Neural cell (in vitro differentiated cells): ENCODE results near the gene LRRC73. TPM values are rescaled to one million over a fixed set of nuclear protein-coding genes. Genes with fewer than 3 reads are reported as not detected.

Source experiments
- H2AFZ ChIP-seq: fragments of 200-600, 300-800 bp; sonication (generic), shearing (Covaris generic); 2 replicates; pipeline ENCODE4 v1.6.0; 2014; ENCODE audit warnings: low read depth, mild to moderate bottlenecking, antibody characterized with exemption, low read length, moderate library complexity
- H3F3A ChIP-seq: fragments of 200-600 bp; shearing (Covaris generic); 2 replicates; pipeline ENCODE4 v1.6.1; 2016; ENCODE audit warnings: mild to moderate bottlenecking, moderate library complexity, mixed read lengths, antibody characterized with exemption, low read length; ENCODE audit not compliant: insufficient read depth, poor library complexity, severe bottlenecking
- H3K27ac ChIP-seq: fragments of 200-600, 300-800 bp; sonication (generic), shearing (Covaris generic); 2 replicates; pipeline ENCODE4 v1.5.1; 2014; ENCODE audit warnings: mild to moderate bottlenecking, low read length, moderate library complexity
- H3K27me3 ChIP-seq: fragments of 300-800, 200-600 bp; sonication (generic), shearing (Covaris generic); 2 replicates; pipeline ENCODE4 v1.6.0; 2014; ENCODE audit warnings: mild to moderate bottlenecking, low read depth, low read length, moderate library complexity; ENCODE audit not compliant: insufficient read depth
- H3K36me3 ChIP-seq: fragments of 300-800, 200-600 bp; sonication (generic), shearing (Covaris generic); 2 replicates; pipeline ENCODE4 v1.5.1; 2014; ENCODE audit warnings: mild to moderate bottlenecking, antibody characterized with exemption, low read length, moderate library complexity; ENCODE audit not compliant: insufficient read depth
- H3K4me2 ChIP-seq: fragments of 300-800, 200-600 bp; sonication (generic), shearing (Covaris generic); 2 replicates; pipeline ENCODE4 v1.6.0; 2014; ENCODE audit warnings: mild to moderate bottlenecking, low read length
- H3K4me3 ChIP-seq: fragments of 300-800, 200-600 bp; sonication (generic), shearing (Covaris generic); 2 replicates; pipeline ENCODE4 v1.5.1; 2014; ENCODE audit warnings: mild to moderate bottlenecking, low read length, moderate library complexity
- H3K79me2 ChIP-seq: fragments of 200-600 bp; shearing (Covaris generic); replicated peaks from 2 replicates; pipeline ENCODE4 v1.6.0; 2014; ENCODE audit warnings: mild to moderate bottlenecking, low read length, moderate library complexity; ENCODE audit not compliant: insufficient read depth
- H3K9ac ChIP-seq: fragments of 300-800, 200-600 bp; sonication (generic), shearing (Covaris generic); 2 replicates; pipeline ENCODE4 v1.6.1; 2016; ENCODE audit warnings: mild to moderate bottlenecking, low read length, mixed read lengths
- H3K9me2 ChIP-seq: fragments of 200-600 bp; shearing (Covaris generic); 2 replicates; pipeline ENCODE4 v1.6.1; 2016; ENCODE audit warnings: mild to moderate bottlenecking, low read length, mixed read lengths; ENCODE audit not compliant: insufficient read depth
- H3K9me3 ChIP-seq: fragments of 200-600, 300-800 bp; sonication (generic), shearing (Covaris generic); 2 replicates; pipeline ENCODE4 v1.6.1; 2016; ENCODE audit warnings: mild to moderate bottlenecking, mixed run types, low read length, moderate library complexity, mixed read lengths
- H4K20me1 ChIP-seq: fragments of 200-600 bp; shearing (Covaris generic); 2 replicates; pipeline ENCODE4 v1.6.1; 2016; ENCODE audit warnings: mild to moderate bottlenecking, mixed run types; ENCODE audit not compliant: insufficient read depth
- CTCF ChIP-seq: fragments of 450-650 bp; IDR thresholded peaks from 2 replicates; pipeline ENCODE4 v1.5.1; 2014; ENCODE audit warnings: antibody characterized with exemption, mild to moderate bottlenecking, moderate library complexity; ENCODE audit not compliant: poor library complexity, severe bottlenecking
- EP300 ChIP-seq: fragments of 450-650 bp; conservative IDR thresholded peaks from 2 replicates; pipeline ENCODE4 v1.6.1; 2014; ENCODE audit warnings: antibody characterized with exemption, mild to moderate bottlenecking, moderate library complexity; ENCODE audit not compliant: poor library complexity, severe bottlenecking
- EZH2 ChIP-seq: fragments of 200-600, 300-800 bp; shearing (Covaris generic), sonication (generic); IDR thresholded peaks from 2 replicates; pipeline ENCODE4 v1.6.1; 2014; ENCODE audit warnings: antibody characterized with exemption, low read length, borderline replicate concordance, mild to moderate bottlenecking; ENCODE audit not compliant: insufficient read depth, poor library complexity, severe bottlenecking
- MXI1 ChIP-seq: fragments of 450-650 bp; conservative IDR thresholded peaks from 2 replicates; pipeline ENCODE4 v1.6.1; 2014; ENCODE audit warnings: antibody characterized with exemption, mild to moderate bottlenecking; ENCODE audit not compliant: poor library complexity, severe bottlenecking
- POLR2AphosphoS5 ChIP-seq: IDR thresholded peaks from 2 replicates; pipeline ENCODE4 v1.6.1; 2012
- RAD21 ChIP-seq: fragments of 450-650 bp; conservative IDR thresholded peaks from 2 replicates; pipeline ENCODE4 v1.6.1; 2014; ENCODE audit warnings: antibody characterized with exemption, mild to moderate bottlenecking, moderate library complexity
- REST ChIP-seq: IDR thresholded peaks from 2 replicates; pipeline ENCODE4 v1.6.1; 2012; ENCODE audit warnings: borderline replicate concordance
- SMC3 ChIP-seq: fragments of 450-650 bp; conservative IDR thresholded peaks from 2 replicates; pipeline ENCODE4 v1.6.1; 2014; ENCODE audit warnings: antibody characterized with exemption, mild to moderate bottlenecking, moderate library complexity; ENCODE audit not compliant: poor library complexity
- TAF1 ChIP-seq: IDR thresholded peaks from 2 replicates; pipeline ENCODE4 v1.6.1; 2012; ENCODE audit warnings: low read depth
- polyA plus RNA-seq: library from polyadenylated mRNA; depleted of rRNA; stranded (reverse); fragments of >200 nt; gene quantifications from 2 replicates; pipeline ENCODE4 v1.2.3, GENCODE V29; 2014

The LRRC73 gene
- polyA plus RNA-seq, 1 donor from 2014 or later: 4.7 TPM

- Histone ChIP-seq H3F3A (no peaks in the 10 kb centered on the region), H3K9ac (no peak overlapping the region), H3K4me2 (no peak overlapping the region), H3K4me3 (no peak overlapping the region), H4K20me1 (no peaks in the 10 kb centered on the region), H3K9me2 (no peaks in the 10 kb centered on the region), H2AFZ (no peak overlapping the region), H3K79me2 (peaks cover 17% of the 10 kb centered on the region), H3K36me3 (no peaks in the 10 kb centered on the region), H3K9me3 (no peaks in the 10 kb centered on the region), H3K27ac (no peak overlapping the region), H3K27me3 (no peaks in the 10 kb centered on the region)
- no peak for TF ChIP-seq RAD21
- no peak for TF ChIP-seq SMC3
- TF ChIP-seq POLR2AphosphoS5: no peak
- no peak for TF ChIP-seq CTCF
- no peak for TF ChIP-seq EZH2
- no peak for TF ChIP-seq REST
- TF ChIP-seq EP300: no peak
- TF ChIP-seq MXI1: no peak
- TF ChIP-seq TAF1: no peak
Observed at GRCh38 chr6:43521836-43522235, 11.7 kb upstream of the LRRC73 start.

- H3K79me2 ChIP-seq: peaks cover 34% of the 10 kb centered on the region
- H3F3A ChIP-seq: no peaks in the 10 kb centered on the region
- no peak overlapping the region for H2AFZ ChIP-seq
- no peaks in the 10 kb centered on the region for H3K27me3 ChIP-seq
- H3K27ac ChIP-seq: no peak overlapping the region
- TF ChIP-seq POLR2AphosphoS5: no peak
- no peak for TF ChIP-seq SMC3
- TF ChIP-seq TAF1: no peak
- TF ChIP-seq REST: no peak
- no peak for TF ChIP-seq EP300
- no peak for TF ChIP-seq RAD21
- TF ChIP-seq CTCF: no peak
- no peak for TF ChIP-seq EZH2
- no peak for TF ChIP-seq MXI1
- no peaks in the 10 kb centered on the region for H4K20me1 ChIP-seq
- H3K9me2 ChIP-seq: no peaks in the 10 kb centered on the region
- no peaks in the 10 kb centered on the region for H3K36me3 ChIP-seq
- H3K4me3 ChIP-seq: no peak overlapping the region
- H3K4me2 ChIP-seq: no peak overlapping the region
- no peak overlapping the region for H3K9ac ChIP-seq
- no peaks in the 10 kb centered on the region for H3K9me3 ChIP-seq
Observed at GRCh38 chr6:43520097-43520496, 10.0 kb upstream of the LRRC73 start.
